ENCODE results near the gene BIRC5. TPM values are rescaled to one million over a fixed set of nuclear protein-coding genes. Genes with fewer than 3 reads are reported as not detected.

The BIRC5 gene
- total RNA-seq, 1 experiment from 2014 or later: 140 TPM

- Histone ChIP-seq H2AFZ (ENCODE audit: low read depth, low read length, poor library complexity, severe bottlenecking) (no peak overlapping the region), H3K27me3 (ENCODE audit: insufficient read depth, low read length) (no peaks in the 10 kb centered on the region), H4K20me1 (ENCODE audit: insufficient read depth) (no peaks in the 10 kb centered on the region), H3K79me2 (ENCODE audit: insufficient read depth, low read length) (no peaks in the 10 kb centered on the region), H3K36me3 (ENCODE audit: control insufficient read depth in 1 of 2, insufficient read depth in 2 of 2, low read length in 2 of 2) (no peaks in the 10 kb centered on the region), H3K27ac (ENCODE audit: low read depth, low read length) (no peak overlapping the region), H3K9me2 (ENCODE audit: insufficient read depth) (no peaks in the 10 kb centered on the region), H3K9me3 (ENCODE audit: control insufficient read depth in 1 of 2, insufficient read depth in 1 of 2, low read depth in 1 of 2, low read length in 2 of 2) (no peaks in the 10 kb centered on the region), H3K4me3 (replicated peaks in 1 of 2; ENCODE audit: low read depth in 1 of 2, low read length in 2 of 2) (no peak overlapping the region), H3K9ac (ENCODE audit: low read length) (no peak overlapping the region), H3K4me2 (ENCODE audit: low read length) (no peak overlapping the region), H3K4me1 (ENCODE audit: control insufficient read depth in 1 of 2, insufficient read depth in 2 of 2, low read length in 2 of 2) (peaks cover 0 to 9% of the 10 kb centered on the region in 2 experiments; a peak in 1 of 4 replicates)
- intact Hi-C loops (cut with micrococcal nuclease): no loop called here
- TF ChIP-seq TCF7L2 (IDR thresholded peaks at IDR 0.05; ENCODE audit: borderline replicate concordance, extremely low read depth, insufficient read depth, insufficient read length) (no peak), SP1 (IDR thresholded peaks at IDR 0.05; ENCODE audit: low read depth) (no peak), ZFX (IDR thresholded peaks at IDR 0.05) (no peak)
- ATAC-seq (no peak), DNase-seq (ENCODE audit: low read depth, low spot score) (no peak)
- ChIA-PET RAD21 (ENCODE audit: low non-redundant PET in 1 of 2, low total read pairs in 2 of 2, uncharacterized antibody in 2 of 2, unreplicated experiment in 2 of 2) (no interaction called here), POLR2A (no interaction called here), CTCF (no interaction called here)
- BruUV-seq (replicated peaks): no TSS peak
Observed at GRCh38 chr17:78239489-78239931, 25.5 kb downstream of the BIRC5 start.

GRCh38 chr17:78240012-78240655 lies 26.1 kb downstream of the BIRC5 start:
- POLR2A ChIA-PET: no interaction called here
- Histone ChIP-seq H3K9ac (ENCODE audit: low read length) (no peak overlapping the region), H3K9me3 (ENCODE audit: control insufficient read depth in 1 of 2, insufficient read depth in 1 of 2, low read depth in 1 of 2, low read length in 2 of 2) (no peaks in the 10 kb centered on the region), H3K4me3 (replicated peaks in 1 of 2; ENCODE audit: low read depth in 1 of 2, low read length in 2 of 2) (no peak overlapping the region), H3K4me1 (ENCODE audit: control insufficient read depth in 1 of 2, insufficient read depth in 2 of 2, low read length in 2 of 2) (peaks cover 0 to 9% of the 10 kb centered on the region in 2 experiments; a peak in 1 of 4 replicates), H4K20me1 (ENCODE audit: insufficient read depth) (no peaks in the 10 kb centered on the region), H3K4me2 (ENCODE audit: low read length) (no peak overlapping the region), H3K79me2 (ENCODE audit: insufficient read depth, low read length) (no peaks in the 10 kb centered on the region), H3K27ac (ENCODE audit: low read depth, low read length) (no peak overlapping the region), H3K27me3 (ENCODE audit: insufficient read depth, low read length) (no peaks in the 10 kb centered on the region), H2AFZ (ENCODE audit: low read depth, low read length, poor library complexity, severe bottlenecking) (no peak overlapping the region), H3K9me2 (ENCODE audit: insufficient read depth) (no peaks in the 10 kb centered on the region), H3K36me3 (ENCODE audit: control insufficient read depth in 1 of 2, insufficient read depth in 2 of 2, low read length in 2 of 2) (no peaks in the 10 kb centered on the region)
- CTCF ChIA-PET: no interaction called here
- intact Hi-C loops (cut with micrococcal nuclease): no loop called here
- ATAC-seq (no peak), DNase-seq (ENCODE audit: low read depth, low spot score) (no peak)
- BruUV-seq (replicated peaks): no TSS peak
- RAD21 ChIA-PET (ENCODE audit: low non-redundant PET in 1 of 2, low total read pairs in 2 of 2, uncharacterized antibody in 2 of 2, unreplicated experiment in 2 of 2): no interaction called here
- TF ChIP-seq JUND (IDR thresholded peaks at IDR 0.05): no peak
- TF ChIP-seq ZNF274 (IDR thresholded peaks at IDR 0.05; ENCODE audit: low read depth, low read length): no peak
- no peak for TF ChIP-seq REST (IDR thresholded peaks at IDR 0.05; ENCODE audit: low read depth)
- no peak for TF ChIP-seq SP1 (IDR thresholded peaks at IDR 0.05; ENCODE audit: low read depth)
- TF ChIP-seq SRF (IDR thresholded peaks at IDR 0.05; ENCODE audit: low read depth): no peak
- TF ChIP-seq EGR1 (IDR thresholded peaks at IDR 0.05; ENCODE audit: low read depth): no peak
- TF ChIP-seq RAD21 (IDR thresholded peaks at IDR 0.05; ENCODE audit: low read depth): no peak
- no peak for TF ChIP-seq ATF3 (IDR thresholded peaks at IDR 0.05)
- no peak for TF ChIP-seq POLR2A (IDR thresholded peaks at IDR 0.05; ENCODE audit: borderline replicate concordance, extremely low read depth, insufficient read depth, insufficient read length)
- no peak for TF ChIP-seq FOSL1 (IDR thresholded peaks at IDR 0.05; ENCODE audit: low read depth)
- no peak for TF ChIP-seq CEBPB (IDR thresholded peaks at IDR 0.05; ENCODE audit: low read depth)
- no peak for TF ChIP-seq ZFX (IDR thresholded peaks at IDR 0.05)
- no peak for TF ChIP-seq EZH2phosphoT487 (IDR thresholded peaks at IDR 0.05; ENCODE audit: borderline replicate concordance)
- TF ChIP-seq POLR2AphosphoS5 (IDR thresholded peaks at IDR 0.05; ENCODE audit: low read depth, low read length): no peak
- no peak for TF ChIP-seq CBX3 (IDR thresholded peaks at IDR 0.05; ENCODE audit: low read depth)
- no peak for TF ChIP-seq MAX (IDR thresholded peaks at IDR 0.05)
- no peak for TF ChIP-seq SIN3A (IDR thresholded peaks at IDR 0.05; ENCODE audit: low read depth)

Measured in HCT116 (cell line).